ENCODE measurements around the gene PDCD1LG2.

Gene PDCD1LG2

GRCh38 chr9:5532790-5533189 lies 22.5 kb downstream of the PDCD1LG2 start:
- DNase-seq = no peak

GRCh38 chr9:5536684-5537083 lies 26.4 kb downstream of the PDCD1LG2 start:
- no peak for DNase-seq

DNA sequence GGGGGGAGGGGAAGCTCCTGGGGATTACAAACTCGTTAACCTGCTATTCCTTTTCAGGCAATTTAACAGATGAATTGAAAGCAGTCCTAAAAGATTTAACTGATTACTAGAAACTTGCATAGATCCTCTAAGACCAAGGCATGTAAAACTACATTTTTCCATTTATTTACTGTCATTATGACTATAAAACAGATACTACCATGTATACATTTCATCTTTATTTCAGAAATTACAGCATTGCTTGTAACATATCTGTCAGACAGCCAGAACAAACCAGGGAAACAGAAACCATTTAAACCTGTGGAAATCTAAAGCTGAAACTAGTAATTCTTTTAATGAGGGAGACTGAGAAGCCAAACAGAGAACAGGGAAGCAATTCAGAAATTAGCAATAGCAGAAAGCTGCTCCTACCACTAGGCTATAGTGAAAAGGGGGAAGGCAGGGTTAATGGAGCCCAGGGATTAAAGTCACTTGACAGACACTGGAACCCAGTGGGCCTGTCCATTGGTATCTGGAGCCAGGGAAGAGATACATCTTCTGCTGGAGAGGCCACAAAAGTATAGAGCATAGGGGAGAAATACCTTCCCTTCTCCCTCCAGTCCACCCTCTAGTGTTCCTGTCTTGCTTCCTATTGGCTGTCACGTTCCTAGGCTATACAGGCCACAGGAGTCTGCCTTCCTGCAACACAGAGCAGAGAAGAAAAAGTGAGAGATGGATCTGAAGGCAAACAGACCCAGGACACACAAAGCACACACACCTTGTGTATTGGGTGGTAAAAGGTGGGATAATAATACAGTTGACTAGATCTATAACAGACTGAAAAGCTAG lies 33.8 kb downstream of the PDCD1LG2 start:
- no peak for DNase-seq

- DNase-seq = no peak
Measured at GRCh38 chr9:5549658-5550650, 39.6 kb downstream of the PDCD1LG2 start.

DNA sequence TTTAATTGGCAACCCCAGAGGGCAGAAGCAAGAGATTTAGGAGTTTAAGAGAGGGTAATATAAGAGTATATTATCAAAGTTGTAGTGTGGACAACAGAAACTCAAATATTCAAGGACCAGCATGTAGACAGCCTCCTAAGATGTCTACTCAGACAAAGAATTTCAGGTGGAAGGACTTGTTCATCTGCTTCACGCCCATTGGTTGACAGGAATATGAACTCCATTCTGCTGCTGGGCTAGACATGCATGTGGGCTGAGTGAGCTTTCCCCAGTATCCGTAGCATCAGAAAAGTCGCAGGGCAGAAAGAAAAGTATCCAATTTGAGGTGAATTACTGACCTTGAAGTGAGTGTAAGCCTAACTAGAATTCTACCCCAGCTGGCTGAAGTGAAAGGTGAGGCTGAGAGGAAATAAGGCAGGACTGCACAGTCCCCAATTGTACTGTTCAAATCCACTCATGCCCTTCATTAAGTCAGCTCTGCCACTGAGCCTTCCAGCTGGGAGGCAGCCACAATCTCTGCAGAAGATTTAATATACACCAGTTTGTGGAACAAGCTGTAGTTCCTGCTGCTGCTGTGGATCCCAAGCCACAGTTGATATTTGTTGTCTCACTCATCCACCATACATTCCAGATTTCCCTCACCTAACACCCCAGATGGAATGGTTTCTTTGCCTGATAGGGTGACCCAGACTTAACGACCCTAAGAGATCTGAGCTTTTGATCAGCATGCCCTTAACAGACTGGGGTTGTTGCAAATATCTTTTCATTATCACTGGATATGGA lies 41.2 kb downstream of the PDCD1LG2 start:
- no peak for DNase-seq

DNA sequence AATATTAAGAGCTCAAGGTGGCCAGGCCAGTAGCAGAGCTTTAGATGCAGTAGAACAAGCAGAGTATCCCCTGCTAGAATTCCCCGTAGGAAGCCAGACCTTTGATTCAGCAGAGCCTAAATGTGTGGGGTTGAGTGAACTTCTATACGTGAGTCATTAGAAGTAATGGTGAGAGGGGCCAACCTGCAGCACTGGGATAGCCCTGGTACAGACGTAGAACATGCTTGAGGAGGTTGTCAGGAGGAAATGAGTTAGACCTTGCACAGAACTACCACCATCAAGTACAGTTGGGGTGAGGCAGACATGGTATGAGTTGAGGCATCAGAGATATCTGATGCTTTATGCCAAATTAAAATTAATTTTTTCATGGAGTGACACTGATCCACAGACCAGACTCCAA lies 42.0 kb downstream of the PDCD1LG2 start:
- no peak for DNase-seq

- no peak for DNase-seq
Measured at GRCh38 chr9:5553211-5553610, 42.9 kb downstream of the PDCD1LG2 start.

DNA sequence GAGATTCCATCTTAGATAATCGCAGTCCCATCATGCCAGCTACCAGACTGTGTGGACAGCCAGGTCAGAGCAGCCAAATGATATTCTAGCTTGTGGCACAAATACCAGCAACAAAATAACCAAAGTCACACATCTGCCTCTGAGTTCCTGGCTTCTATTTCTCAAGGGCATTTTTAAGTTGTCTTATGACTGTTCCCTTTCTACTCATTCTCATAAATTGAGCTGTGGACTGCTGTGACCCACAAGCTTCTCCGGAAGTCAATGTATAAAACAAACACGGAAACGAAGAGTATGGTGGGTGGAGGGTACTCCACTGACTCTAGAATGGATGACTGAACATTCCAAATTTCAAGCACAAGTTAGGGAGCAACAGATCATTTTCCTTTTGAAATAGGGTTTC lies 43.9 kb downstream of the PDCD1LG2 start:
- no peak for DNase-seq

DNA sequence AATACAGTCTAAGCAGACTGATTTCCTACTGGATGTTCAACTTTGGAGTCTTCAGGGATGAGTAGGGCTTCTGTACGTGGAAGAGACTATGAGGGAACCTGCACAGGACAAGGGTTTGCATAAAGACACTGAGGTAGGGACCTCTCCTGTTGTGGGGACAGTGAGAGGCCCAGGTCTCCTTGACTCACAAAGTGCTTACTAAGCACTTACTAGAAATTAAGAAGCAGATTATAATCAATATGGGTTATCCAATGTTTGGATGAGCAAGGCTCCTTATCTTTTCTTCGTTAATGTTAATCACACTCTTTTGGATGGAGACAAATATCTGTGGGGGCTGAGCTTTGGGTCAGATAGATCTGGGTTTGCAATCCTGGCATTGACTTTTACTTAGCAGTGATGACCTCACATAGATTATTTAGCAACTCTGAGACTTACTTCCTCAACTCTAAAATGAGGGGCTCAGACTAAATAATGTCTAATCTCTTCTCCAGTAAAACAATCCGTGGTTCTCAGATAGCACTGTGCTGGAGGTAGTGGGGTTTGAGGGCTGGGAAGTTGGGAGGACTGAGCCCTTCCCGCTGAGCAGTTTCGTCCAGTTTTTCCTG lies 45.9 kb downstream of the PDCD1LG2 start:
- DNase-seq = no peak

DNA sequence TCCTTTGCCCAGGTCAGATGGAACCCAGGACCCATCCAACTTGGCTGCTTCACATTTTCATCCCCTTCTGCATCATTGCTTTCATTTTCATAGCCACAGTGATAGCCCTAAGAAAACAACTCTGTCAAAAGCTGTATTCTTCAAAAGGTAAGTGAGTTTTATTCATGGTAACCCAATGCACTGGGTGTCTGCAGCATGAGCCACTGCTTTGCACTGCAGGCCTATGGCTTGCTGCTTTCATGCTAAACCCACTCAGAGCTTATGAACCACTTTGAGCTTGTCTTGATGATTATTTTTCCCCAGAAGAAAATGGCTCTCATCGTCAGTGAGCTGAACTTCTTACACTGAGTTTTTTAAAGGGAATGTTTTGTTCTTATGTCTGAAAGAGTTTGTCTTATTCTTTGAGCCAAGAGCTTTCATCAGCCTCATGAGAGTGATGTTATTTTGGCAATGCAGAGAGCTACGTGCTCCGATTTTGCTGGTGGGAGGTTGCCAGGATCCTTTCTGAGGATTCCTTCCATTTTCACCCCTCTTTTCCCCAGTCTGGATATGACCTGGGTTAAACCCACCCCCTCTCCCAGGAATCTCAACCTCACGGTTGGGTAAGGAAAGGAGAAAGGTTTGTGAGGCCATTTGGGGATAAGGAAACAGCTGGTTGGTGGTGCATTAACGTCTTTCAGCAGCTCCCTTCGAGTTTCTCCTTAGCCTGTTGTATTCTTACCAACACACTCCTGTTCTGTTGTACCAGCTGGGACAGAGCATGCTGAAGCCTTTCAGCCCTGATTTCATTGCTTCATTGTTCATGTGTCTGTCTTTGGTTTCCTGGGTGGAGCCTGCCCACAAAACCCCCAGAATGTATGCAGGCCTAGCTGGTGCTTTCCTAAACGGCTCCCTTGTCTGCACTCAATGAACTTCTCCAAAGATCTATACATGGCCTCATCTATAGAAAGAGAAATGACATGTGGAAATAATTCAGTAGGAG lies 47.6 kb downstream of the PDCD1LG2 start:
- peak; percentile 24 for DNase-seq

DNA sequence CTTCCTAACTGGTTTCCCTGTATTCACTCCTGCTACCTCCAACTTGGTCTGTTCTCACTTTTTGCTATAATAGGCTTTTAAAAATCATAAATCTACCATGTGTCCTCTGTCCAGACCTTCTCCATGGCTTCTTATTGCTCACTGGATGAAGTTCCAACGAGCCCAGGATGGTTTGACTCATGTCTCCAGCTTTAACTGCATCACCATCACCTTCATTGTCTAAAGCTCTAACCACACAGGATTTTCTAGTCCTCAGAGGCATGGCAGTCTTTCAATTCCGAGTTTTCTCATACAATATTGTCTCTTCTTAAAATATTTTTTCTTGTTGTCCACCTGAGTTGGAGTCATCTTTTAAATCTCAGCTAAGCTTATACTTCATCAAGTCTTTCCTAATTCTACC lies 49.3 kb downstream of the PDCD1LG2 start:
- no peak for DNase-seq

DNA sequence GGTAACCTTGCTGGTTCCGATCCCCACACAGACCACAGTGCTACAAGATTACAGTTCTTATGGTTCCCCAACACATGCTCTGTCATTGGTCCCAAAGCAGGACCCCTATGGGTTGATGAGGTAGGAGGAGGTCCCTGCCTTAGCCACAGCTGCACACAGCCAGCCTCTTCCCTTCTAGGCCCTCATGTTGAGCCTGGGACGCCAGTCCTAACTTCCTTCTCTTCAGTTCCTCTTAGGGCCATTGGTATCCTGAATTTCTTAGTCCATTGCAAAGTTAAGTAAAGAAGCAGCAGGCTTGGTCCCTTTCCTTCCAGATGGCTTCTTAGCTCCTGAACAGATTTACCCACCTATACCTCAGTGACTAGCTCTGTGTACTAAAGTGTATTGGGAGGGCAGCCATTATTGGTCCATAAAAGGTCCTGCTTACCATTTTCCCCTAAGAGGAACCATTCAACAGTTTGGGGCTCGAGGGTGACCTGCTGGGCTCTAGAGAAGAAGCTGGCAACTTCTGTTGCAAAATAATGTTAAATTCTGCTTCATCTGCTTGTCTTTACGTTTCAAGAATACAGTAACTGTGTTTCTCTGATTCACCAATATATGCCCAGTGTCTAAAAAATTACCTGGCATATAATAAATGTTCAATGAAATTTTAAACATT lies 50.2 kb downstream of the PDCD1LG2 start:
- DNase-seq = no peak

DNA sequence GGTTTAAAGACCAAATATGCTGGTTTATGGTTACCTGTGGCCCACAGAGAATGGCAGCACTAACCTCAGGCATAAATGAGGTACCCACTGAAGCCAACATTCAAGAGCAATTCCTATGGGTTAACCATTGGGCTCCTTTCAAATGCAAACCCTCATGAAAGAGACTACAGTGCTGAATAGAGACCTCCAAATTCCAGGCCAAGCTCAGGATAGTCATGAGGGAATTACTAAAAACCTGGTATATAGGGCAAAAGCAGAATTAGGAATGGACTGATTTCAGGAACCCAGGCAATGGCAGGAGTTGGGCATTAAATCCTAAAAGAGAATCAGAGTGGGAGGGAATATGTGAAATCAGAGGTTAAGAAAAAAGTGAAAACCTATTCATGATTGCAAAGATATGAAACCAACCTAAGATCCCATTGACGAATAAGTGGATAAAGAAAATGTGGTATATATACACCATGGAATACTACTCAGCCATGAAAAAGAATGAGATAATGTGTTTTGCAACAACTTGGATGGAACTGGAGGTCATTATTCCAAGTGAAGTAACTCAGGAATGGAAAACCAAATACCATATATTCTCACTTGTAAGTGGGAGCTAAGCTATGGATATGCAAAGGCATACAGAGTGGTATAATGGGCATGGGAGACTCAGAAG lies 51.6 kb downstream of the PDCD1LG2 start:
- no peak for DNase-seq

GRCh38 chr9:5562806-5563416 lies 52.6 kb downstream of the PDCD1LG2 start:
- DNase-seq = no peak

- DNase-seq = no peak
Measured at GRCh38 chr9:5563417-5563815, 53.1 kb downstream of the PDCD1LG2 start.

DNA sequence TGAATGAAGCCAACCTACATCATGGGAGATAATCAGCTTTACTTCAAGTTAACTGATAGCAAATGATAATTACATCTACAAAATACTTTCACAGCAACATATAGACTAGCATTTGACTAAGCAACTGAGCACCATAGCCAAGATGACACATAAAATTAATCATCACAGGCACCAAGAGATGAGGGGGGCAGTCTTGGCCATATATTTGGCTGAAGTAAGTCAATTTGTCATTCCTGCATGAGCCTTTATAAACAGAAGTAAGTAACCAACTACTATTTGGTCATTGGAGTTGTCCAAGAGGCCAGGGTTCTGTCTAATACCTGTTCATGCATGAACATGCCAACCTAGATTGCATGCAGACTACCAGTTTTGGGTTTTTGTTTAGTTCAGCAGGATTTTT lies 53.6 kb downstream of the PDCD1LG2 start:
- no peak for DNase-seq

- DNase-seq = no peak
Measured at GRCh38 chr9:5566054-5566618, 55.8 kb downstream of the PDCD1LG2 start.

DNA sequence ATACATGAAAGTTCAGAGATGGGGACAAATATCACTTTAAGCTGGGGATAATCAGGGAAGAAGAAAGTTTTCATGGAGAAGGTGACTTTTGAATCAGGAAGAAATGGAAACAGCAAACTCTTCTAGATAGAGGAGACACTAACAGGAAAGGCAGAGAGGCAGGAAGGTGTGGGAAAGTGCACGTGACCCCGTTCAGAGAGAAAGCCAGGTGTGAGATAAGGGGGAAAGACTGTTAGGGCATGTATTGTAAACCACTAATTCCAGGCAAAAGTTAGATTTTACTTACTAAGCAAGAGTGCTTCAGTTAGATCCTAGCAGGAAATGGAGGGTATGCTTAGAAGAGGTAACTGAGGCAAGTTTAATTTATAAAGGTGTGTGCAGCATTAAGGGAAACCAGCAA lies 58.5 kb downstream of the PDCD1LG2 start:
- DNase-seq = no peak

DNA sequence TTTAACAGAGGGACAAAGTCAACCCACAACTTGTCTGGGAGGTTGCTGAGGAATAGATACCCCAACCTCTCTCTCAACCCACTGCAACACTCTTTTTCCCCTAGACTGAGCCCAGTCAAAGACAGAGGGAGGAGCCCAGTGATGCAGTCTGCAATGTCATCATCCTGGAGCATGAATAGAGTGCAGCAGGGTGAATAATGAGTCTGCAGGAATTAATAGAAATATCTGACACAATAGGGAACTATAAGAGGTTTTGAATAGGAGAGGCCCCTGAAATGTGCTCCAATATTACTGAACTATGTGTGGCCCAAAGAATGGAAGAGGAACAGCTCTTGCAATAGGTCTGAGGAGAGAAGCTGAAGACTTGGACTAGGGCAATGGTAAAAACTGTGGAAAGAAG lies 59.1 kb downstream of the PDCD1LG2 start:
- DNase-seq = no peak
